Measurements from ENCODE around the gene RAB11FIP4. TPM values are rescaled to one million over a fixed set of nuclear protein-coding genes. Genes with fewer than 3 reads are reported as not detected.

Gene RAB11FIP4
- polyA plus RNA-seq, 1 of the 3 experiments (the other 2 are of a cell fraction) = 9.4 TPM

- no peaks in the 10 kb centered on the region for H3K9me2 ChIP-seq
- H3K9ac ChIP-seq = no peak overlapping the region
- H3K4me2 ChIP-seq = no peak overlapping the region
- TF ChIP-seq RCOR1 (IDR thresholded peaks at IDR 0.05; ENCODE audit: low read length) (no peak), USF2 (IDR thresholded peaks at IDR 0.05; ENCODE audit: borderline replicate concordance, low read depth, low read length) (no peak), GATA2 (CRISPR knock-in tag; IDR thresholded peaks at IDR 0.05) (no peak), FOSL2 (IDR thresholded peaks at IDR 0.05; ENCODE audit: borderline replicate concordance, low read depth) (no peak), JUND (IDR thresholded peaks at IDR 0.05) (no peak), IRF3 (IDR thresholded peaks at IDR 0.05; ENCODE audit: low read depth, low read length) (no peak)
- H3K79me2 ChIP-seq (ENCODE audit: insufficient read depth) = peaks cover 45% of the 10 kb centered on the region
- no peak overlapping the region for H2AFZ ChIP-seq (ENCODE audit: low read depth)
- H3F3A ChIP-seq (replicated peaks; ENCODE audit: insufficient read depth) = peaks cover 40% of the 10 kb centered on the region
- no peak for DNase-seq
- no peak overlapping the region for H3K27ac ChIP-seq (ENCODE audit: low read depth in 2 of 2, low read length in 1 of 2)
- CTCF ChIA-PET = interaction anchor here (1.2 to 4.6 kb wide), 3 partner anchors 13 to 267 kb away, joined by 3 to 22 read pairs (median 4); no protein-coding TSS in a partner anchor
- H3K4me1 ChIP-seq (ENCODE audit: control insufficient read depth in 1 of 2, insufficient read depth in 2 of 2, low read depth in 1 of 2, low read length in 1 of 2) = peaks cover 23 to 43% of the 10 kb centered on the region in 2 experiments
- no peaks in the 10 kb centered on the region for H3K27me3 ChIP-seq (ENCODE audit: insufficient read depth)
- H3K36me3 ChIP-seq (replicated peaks in 1 of 2; ENCODE audit: control insufficient read depth in 1 of 2, insufficient read depth in 2 of 2, low read length in 1 of 2) = peaks cover 0 to 3% of the 10 kb centered on the region in 2 experiments
- H3K4me3 ChIP-seq (ENCODE audit: low read depth in 2 of 2, low read length in 1 of 2) = no peak overlapping the region
- no peaks in the 10 kb centered on the region for H4K20me1 ChIP-seq (ENCODE audit: insufficient read depth)
- no peaks in the 10 kb centered on the region for H3K9me3 ChIP-seq
- POLR2A ChIA-PET = no interaction called here
- WGBS (ENCODE audit: low lambda C conversion rate) = 96% methylated on average over 13 of the region's 13 CpGs
Measured at GRCh38 chr17:31575043-31575442, 183.6 kb downstream of the RAB11FIP4 start.

GRCh38 chr17:31579265-31579664 lies 187.8 kb downstream of the RAB11FIP4 start:
- Histone ChIP-seq H3F3A (replicated peaks; ENCODE audit: insufficient read depth) (peaks cover 46% of the 10 kb centered on the region), H3K4me3 (ENCODE audit: low read depth in 2 of 2, low read length in 1 of 2) (no peak overlapping the region), H3K27me3 (ENCODE audit: insufficient read depth) (no peaks in the 10 kb centered on the region), H3K36me3 (replicated peaks in 1 of 2; ENCODE audit: control insufficient read depth in 1 of 2, insufficient read depth in 2 of 2, low read length in 1 of 2) (peaks cover 0 to 3% of the 10 kb centered on the region in 2 experiments), H3K79me2 (ENCODE audit: insufficient read depth) (peaks cover 18% of the 10 kb centered on the region), H3K4me1 (ENCODE audit: control insufficient read depth in 1 of 2, insufficient read depth in 2 of 2, low read depth in 1 of 2, low read length in 1 of 2) (peaks cover 31 to 44% of the 10 kb centered on the region in 2 experiments; a peak in 3 of 4 replicates), H3K9ac (peak overlapping the region; percentile 29; the same call in 1 of the 2 replicates), H3K9me3 (no peaks in the 10 kb centered on the region), H3K9me2 (no peaks in the 10 kb centered on the region), H3K27ac (ENCODE audit: low read depth in 2 of 2, low read length in 1 of 2) (peak overlapping the region; percentile 64 to 96; a peak in 3 of 4 replicates), H2AFZ (ENCODE audit: low read depth) (no peak overlapping the region), H3K4me2 (peak overlapping the region; percentile 79), H4K20me1 (ENCODE audit: insufficient read depth) (no peaks in the 10 kb centered on the region)
- CTCF ChIA-PET = no interaction called here
- POLR2A ChIA-PET = no interaction called here
- TF ChIP-seq NFIC (IDR thresholded peaks at IDR 0.05; ENCODE audit: borderline replicate concordance) (peak; percentile 93), EP300 (IDR thresholded peaks at IDR 0.05; ENCODE audit: borderline replicate concordance in 1 of 2, low read depth in 1 of 2, low read length in 1 of 2) (peak; percentile 16 to 67; a peak in 3 of 4 replicates), RCOR1 (IDR thresholded peaks at IDR 0.05; ENCODE audit: low read length) (peak; percentile 88), SMC3 (IDR thresholded peaks at IDR 0.05; ENCODE audit: low read depth, low read length) (no peak), MAX (IDR thresholded peaks at IDR 0.05; ENCODE audit: low read depth) (no peak), TCF12 (IDR thresholded peaks at IDR 0.05) (peak; percentile 70; the same call in 1 of the 2 replicates), EZH2phosphoT487 (IDR thresholded peaks at IDR 0.05; ENCODE audit: borderline replicate concordance, low read depth) (no peak), JUND (IDR thresholded peaks at IDR 0.05) (no peak), CTCF (IDR thresholded peaks at IDR 0.05) (no peak), GATA2 (CRISPR knock-in tag; IDR thresholded peaks at IDR 0.05) (peak; percentile 37; the same call in 1 of the 2 replicates), USF1 (IDR thresholded peaks at IDR 0.05; ENCODE audit: borderline replicate concordance, low read depth) (no peak), CHD2 (IDR thresholded peaks at IDR 0.05; ENCODE audit: low read length, partially characterized antibody) (peak; percentile 23), PBX3 (IDR thresholded peaks at IDR 0.05) (peak; percentile 69)
- WGBS (ENCODE audit: low lambda C conversion rate) = 10% methylated on average over 3 of the region's 4 CpGs
- peak; percentile 77 for DNase-seq
